ENCODE data around the gene IRF3.

Gene IRF3

DNA sequence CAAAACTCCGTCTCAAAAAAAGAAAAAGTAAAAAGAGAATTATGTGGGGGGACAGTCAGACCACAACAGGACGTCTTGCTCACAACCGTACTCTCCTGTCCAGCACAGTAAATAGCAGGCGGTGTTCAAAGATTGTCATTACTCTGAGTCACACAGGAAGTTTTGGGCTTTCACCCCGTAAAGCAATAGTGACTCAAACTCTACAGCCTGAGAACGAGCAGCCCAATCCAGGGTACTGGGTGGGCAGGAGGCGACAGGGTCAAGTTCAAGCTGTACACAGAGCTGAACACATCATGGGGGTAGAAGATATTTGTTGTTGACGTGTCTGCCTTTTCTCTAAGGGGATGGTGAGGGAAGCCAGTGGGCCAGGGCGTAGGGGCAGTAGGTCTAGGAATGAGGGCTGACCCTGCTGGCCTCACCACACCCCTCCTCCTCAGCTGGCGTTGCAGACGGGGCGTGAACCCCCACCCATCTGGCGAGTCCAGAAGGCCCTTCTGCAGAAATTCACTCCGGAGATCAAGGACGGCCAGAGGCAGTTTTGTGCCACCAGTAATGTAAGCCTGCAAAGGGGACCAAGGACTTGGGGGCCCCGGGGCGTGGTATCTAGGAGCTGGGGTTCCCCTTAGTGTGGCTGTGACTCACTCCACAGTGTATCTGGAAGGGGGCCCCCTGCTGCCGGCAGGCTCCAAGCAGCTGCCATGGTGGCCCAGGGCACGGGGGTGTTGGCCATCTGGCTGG is 51.4 kb downstream of the IRF3 start:
- DNase-seq: peak; percentile 69

DNA sequence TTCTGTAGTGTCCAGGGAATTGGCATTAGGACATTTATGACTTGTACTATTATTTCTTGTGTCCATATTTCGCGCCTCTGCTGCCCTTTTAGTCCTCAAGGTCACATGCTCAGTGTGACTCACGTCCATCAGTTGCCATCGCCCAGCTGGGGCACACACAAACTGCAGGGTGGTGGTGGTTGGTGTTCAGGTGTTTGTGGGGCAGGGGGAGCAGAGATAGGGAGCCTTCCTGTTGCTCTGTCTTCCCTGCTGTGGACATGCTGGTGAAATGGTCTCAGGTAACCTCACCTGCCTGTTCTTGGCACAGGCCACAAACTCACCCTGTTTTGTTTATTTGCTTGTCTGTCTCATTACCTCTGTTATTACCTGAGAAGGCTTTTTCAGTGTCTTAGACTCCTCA is 52.3 kb downstream of the IRF3 start:
- DNase-seq: no peak
